ENCODE results near the gene ADGRE3.

Gene ADGRE3

DNA sequence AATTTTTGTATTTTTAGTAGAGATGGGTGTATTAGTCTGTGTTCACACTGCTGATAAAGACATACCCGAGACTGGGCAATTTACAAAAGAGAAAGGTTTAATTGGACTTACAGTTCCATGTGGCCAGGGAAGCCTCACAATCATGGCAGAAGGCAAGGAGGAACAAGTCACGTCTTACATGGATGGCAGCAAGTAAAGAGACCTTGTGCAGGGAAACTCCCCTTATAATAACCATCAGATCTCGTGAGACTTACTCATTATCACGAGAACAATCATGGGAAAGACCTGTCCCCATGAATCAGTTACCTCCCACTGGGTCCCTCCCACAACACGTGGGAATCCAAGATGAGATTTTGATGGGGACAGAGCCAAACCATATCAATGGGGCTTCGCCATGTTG lies 29.8 kb upstream of the ADGRE3 start:
- CTCF ChIA-PET: interaction anchor here (0.8 kb wide), 1 partner anchor 12 kb away, joined by 3 read pairs; no protein-coding TSS in a partner anchor
- H3K36me3 ChIP-seq (ENCODE audit: control insufficient read depth in 2 of 2, insufficient read depth in 1 of 2, low read length in 2 of 2): peaks cover 3 to 91% of the 10 kb centered on the region in 2 experiments; a peak in 2 of 3 replicates
- H3K4me1 ChIP-seq (ENCODE audit: control insufficient read depth, insufficient read depth, low read length): no peaks in the 10 kb centered on the region
- H3K27ac ChIP-seq (ENCODE audit: extremely low read depth, low read depth, low read length): no peak overlapping the region
- H3K9me3 ChIP-seq (ENCODE audit: control insufficient read depth, insufficient read depth, low read depth, low read length): no peaks in the 10 kb centered on the region
- no peak overlapping the region for H3K4me3 ChIP-seq (ENCODE audit: low read depth, low read length)
- POLR2A ChIA-PET: no interaction called here
- no peak for TF ChIP-seq YY1 (tag by site-specific recombination; IDR thresholded peaks at IDR 0.05)
- TF ChIP-seq ZNF792 (tag by site-specific recombination; IDR thresholded peaks at IDR 0.05): no peak
- TF ChIP-seq ZNF248 (tag by site-specific recombination; IDR thresholded peaks at IDR 0.05): no peak
- no peak for TF ChIP-seq ZNF501 (tag by site-specific recombination; IDR thresholded peaks at IDR 0.05)
- TF ChIP-seq ZNF335 (tag by site-specific recombination; conservative IDR thresholded peaks at IDR 0.05): no peak
- TF ChIP-seq RBAK (tag by site-specific recombination; IDR thresholded peaks at IDR 0.05): no peak
- TF ChIP-seq, protein P1, sequence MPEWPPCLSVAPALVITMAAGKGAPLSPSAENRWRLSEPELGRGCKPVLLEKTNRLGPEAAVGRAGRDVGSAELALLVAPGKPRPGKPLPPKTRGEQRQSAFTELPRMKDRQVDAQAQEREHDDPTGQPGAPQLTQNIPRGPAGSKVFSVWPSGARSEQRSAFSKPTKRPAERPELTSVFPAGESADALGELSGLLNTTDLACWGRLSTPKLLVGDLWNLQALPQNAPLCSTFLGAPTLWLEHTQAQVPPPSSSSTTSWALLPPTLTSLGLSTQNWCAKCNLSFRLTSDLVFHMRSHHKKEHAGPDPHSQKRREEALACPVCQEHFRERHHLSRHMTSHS (tag by site-specific recombination; IDR thresholded peaks at IDR 0.05): no peak
- no peak for TF ChIP-seq ZNF404 (tag by site-specific recombination; IDR thresholded peaks at IDR 0.05)
- TF ChIP-seq ZNF302 (tag by site-specific recombination; IDR thresholded peaks at IDR 0.05; ENCODE audit: low read depth): no peak
- TF ChIP-seq ZNF785 (tag by site-specific recombination; IDR thresholded peaks at IDR 0.05): no peak
- TF ChIP-seq ZBTB48 (tag by site-specific recombination; IDR thresholded peaks at IDR 0.05): no peak
- TF ChIP-seq EGR2 (tag by site-specific recombination; IDR thresholded peaks at IDR 0.05; ENCODE audit: low read depth): no peak
- TF ChIP-seq ZNF473 (tag by site-specific recombination; IDR thresholded peaks at IDR 0.05): no peak
- TF ChIP-seq, protein P2, sequence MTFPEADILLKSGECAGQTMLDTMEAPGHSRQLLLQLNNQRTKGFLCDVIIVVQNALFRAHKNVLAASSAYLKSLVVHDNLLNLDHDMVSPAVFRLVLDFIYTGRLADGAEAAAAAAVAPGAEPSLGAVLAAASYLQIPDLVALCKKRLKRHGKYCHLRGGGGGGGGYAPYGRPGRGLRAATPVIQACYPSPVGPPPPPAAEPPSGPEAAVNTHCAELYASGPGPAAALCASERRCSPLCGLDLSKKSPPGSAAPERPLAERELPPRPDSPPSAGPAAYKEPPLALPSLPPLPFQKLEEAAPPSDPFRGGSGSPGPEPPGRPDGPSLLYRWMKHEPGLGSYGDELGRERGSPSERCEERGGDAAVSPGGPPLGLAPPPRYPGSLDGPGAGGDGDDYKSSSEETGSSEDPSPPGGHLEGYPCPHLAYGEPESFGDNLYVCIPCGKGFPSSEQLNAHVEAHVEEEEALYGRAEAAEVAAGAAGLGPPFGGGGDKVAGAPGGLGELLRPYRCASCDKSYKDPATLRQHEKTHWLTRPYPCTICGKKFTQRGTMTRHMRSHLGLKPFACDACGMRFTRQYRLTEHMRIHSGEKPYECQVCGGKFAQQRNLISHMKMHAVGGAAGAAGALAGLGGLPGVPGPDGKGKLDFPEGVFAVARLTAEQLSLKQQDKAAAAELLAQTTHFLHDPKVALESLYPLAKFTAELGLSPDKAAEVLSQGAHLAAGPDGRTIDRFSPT (tag by site-specific recombination; IDR thresholded peaks at IDR 0.05): no peak
- no peak for TF ChIP-seq ZNF416 (tag by site-specific recombination; IDR thresholded peaks at IDR 0.05)
- no peak for TF ChIP-seq ZNF658 (tag by site-specific recombination; IDR thresholded peaks at IDR 0.05)
- no peak for TF ChIP-seq ZSCAN23 (tag by site-specific recombination; IDR thresholded peaks at IDR 0.05)
- TF ChIP-seq, protein P3, sequence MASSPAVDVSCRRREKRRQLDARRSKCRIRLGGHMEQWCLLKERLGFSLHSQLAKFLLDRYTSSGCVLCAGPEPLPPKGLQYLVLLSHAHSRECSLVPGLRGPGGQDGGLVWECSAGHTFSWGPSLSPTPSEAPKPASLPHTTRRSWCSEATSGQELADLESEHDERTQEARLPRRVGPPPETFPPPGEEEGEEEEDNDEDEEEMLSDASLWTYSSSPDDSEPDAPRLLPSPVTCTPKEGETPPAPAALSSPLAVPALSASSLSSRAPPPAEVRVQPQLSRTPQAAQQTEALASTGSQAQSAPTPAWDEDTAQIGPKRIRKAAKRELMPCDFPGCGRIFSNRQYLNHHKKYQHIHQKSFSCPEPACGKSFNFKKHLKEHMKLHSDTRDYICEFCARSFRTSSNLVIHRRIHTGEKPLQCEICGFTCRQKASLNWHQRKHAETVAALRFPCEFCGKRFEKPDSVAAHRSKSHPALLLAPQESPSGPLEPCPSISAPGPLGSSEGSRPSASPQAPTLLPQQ (tag by site-specific recombination; IDR thresholded peaks at IDR 0.05): no peak
- no peak for TF ChIP-seq ZIC2 (tag by site-specific recombination; IDR thresholded peaks at IDR 0.05)

DNA sequence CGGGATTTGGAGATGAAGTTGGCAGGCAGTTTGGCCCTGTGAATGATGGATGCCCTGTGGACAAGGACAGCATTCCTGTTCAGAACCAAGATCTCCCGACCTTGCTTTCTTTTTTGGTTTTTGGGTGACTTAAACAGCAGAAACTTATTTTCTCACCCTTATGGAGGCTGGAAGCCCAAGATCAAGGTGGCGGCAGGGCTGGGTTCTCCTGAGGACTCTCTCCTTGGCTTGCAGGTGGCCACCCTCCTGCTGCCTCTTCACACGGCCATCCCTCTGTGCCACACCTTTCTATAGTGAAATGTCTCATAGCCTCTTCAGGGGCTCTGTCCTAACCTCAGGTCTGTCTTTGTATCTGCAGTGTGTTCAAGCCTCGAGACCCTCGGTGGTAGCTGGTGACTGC lies 29.2 kb upstream of the ADGRE3 start:
- H3K9me3 ChIP-seq (ENCODE audit: control insufficient read depth, insufficient read depth, low read depth, low read length): no peaks in the 10 kb centered on the region
- peaks cover 3 to 90% of the 10 kb centered on the region in 2 experiments; a peak in 2 of 3 replicates for H3K36me3 ChIP-seq (ENCODE audit: control insufficient read depth in 2 of 2, insufficient read depth in 1 of 2, low read length in 2 of 2)
- H3K4me1 ChIP-seq (ENCODE audit: control insufficient read depth, insufficient read depth, low read length): no peaks in the 10 kb centered on the region
- CTCF ChIA-PET: interaction anchor here (0.8 kb wide), 1 partner anchor 13 kb away, joined by 3 read pairs; no protein-coding TSS in a partner anchor
- no peak overlapping the region for H3K4me3 ChIP-seq (ENCODE audit: low read depth, low read length)
- H3K27ac ChIP-seq (ENCODE audit: extremely low read depth, low read depth, low read length): no peak overlapping the region
- peak; percentile 96 for TF ChIP-seq ZNF548 (tag by site-specific recombination; IDR thresholded peaks at IDR 0.05)
- TF ChIP-seq ZNF830 (tag by site-specific recombination; IDR thresholded peaks at IDR 0.05; ENCODE audit: low read depth): no peak
- POLR2A ChIA-PET: no interaction called here
